ENCODE measurements around the gene SULT2B1. TPM values are rescaled to one million over a fixed set of nuclear protein-coding genes. Genes with fewer than 3 reads are reported as not detected.

The SULT2B1 gene
- total and polyA plus RNA-seq, 2 of the 4 experiments (the other 2 are of a cell fraction) = 0.09 TPM; not detected in 1

- intact Hi-C loops (cut with micrococcal nuclease) (no loop called here), dilution Hi-C loops (cut with HindIII; ENCODE audit: low sequenced_read_pairs, unreplicated experiment) (no loop called here), in situ Hi-C loops (cut with MboI; ENCODE audit: low sequenced_read_pairs) (no loop called here)
- peak overlapping the region; percentile 96 for H2AK9ac ChIP-seq (replicated peaks; ENCODE audit: low read depth, low read length, poor library complexity)
- peak overlapping the region; percentile 72 for H4K91ac ChIP-seq (ENCODE audit: insufficient read depth, low read depth, low read length)
- peak overlapping the region; percentile 85 for H3K4ac ChIP-seq (ENCODE audit: low read depth, low read length)
- H3K18ac ChIP-seq (ENCODE audit: low read depth, low read length) = no peak overlapping the region
- H2AFZ ChIP-seq (replicated peaks; ENCODE audit: low read length, poor library complexity) = peak overlapping the region; percentile 94
- H3K4me3 ChIP-seq (ENCODE audit: insufficient read depth, low read depth, low read length) = peak overlapping the region; percentile 82
- H4K8ac ChIP-seq (ENCODE audit: low read depth in 2 of 2, low read length in 2 of 2) = peak overlapping the region; percentile 52 to 79
- peak overlapping the region; percentile 88 for H3K23ac ChIP-seq (ENCODE audit: low read depth, low read length)
- 0 out of 2 replicates have a peak, but pooled peaks have one; percentile 27 for TF ChIP-seq MXI1 (IDR thresholded peaks at IDR 0.05; ENCODE audit: borderline replicate concordance, low read depth, low read length)
- TF ChIP-seq SMC3 (IDR thresholded peaks at IDR 0.05; ENCODE audit: low read depth, low read length) = no peak
- 0 out of 2 replicates have a peak, but pooled peaks have one; percentile 38 for TF ChIP-seq CHD1 (IDR thresholded peaks at IDR 0.05; ENCODE audit: low read depth, low read length)
- TF ChIP-seq CTCF (conservative IDR thresholded peaks at IDR 0.05; ENCODE audit: low read depth, low read length) = no peak
- TF ChIP-seq MAFK (IDR thresholded peaks at IDR 0.05; ENCODE audit: low read depth, low read length) = no peak
- TF ChIP-seq BHLHE40 (IDR thresholded peaks at IDR 0.05; ENCODE audit: low read depth, low read length) = no peak
- H3K9ac ChIP-seq (ENCODE audit: low read depth, low read length) = peak overlapping the region; percentile 99
- H3K4me2 ChIP-seq (ENCODE audit: low read depth, low read length) = peak overlapping the region; percentile 97
- H2AK5ac ChIP-seq (ENCODE audit: low read depth, low read length) = peak overlapping the region; percentile 90
- peak overlapping the region; percentile 86 for H2BK5ac ChIP-seq (ENCODE audit: low read depth, low read length, poor library complexity, severe bottlenecking)
- ChIA-PET POLR2A (ENCODE audit: unreplicated experiment) (interaction anchor here (0.9 kb wide), 1 partner anchor 12 kb away, joined by 4 read pairs; no protein-coding TSS in a partner anchor), CTCF (no interaction called here)
- H4K5ac ChIP-seq (ENCODE audit: low read depth, low read length) = peak overlapping the region; percentile 17
- DNase-seq = no peak
- H3K9me1 ChIP-seq (ENCODE audit: insufficient read depth, low read length) = peaks cover 4% of the 10 kb centered on the region
- H2BK120ac ChIP-seq (ENCODE audit: low read depth, low read length) = no peak overlapping the region; the same call in 1 of the 2 replicates
- H3K79me1 ChIP-seq (ENCODE audit: low read depth in 1 of 2, low read length in 2 of 2) = peaks cover 16 to 55% of the 10 kb centered on the region in 2 experiments; a peak in 3 of 4 replicates
- H3K14ac ChIP-seq (replicated peaks; ENCODE audit: low read depth, low read length) = peak overlapping the region; percentile 95
- H3K36me3 ChIP-seq (ENCODE audit: control insufficient read depth, insufficient read depth, low read length) = peaks cover 28% of the 10 kb centered on the region
- peaks cover 53% of the 10 kb centered on the region for H4K20me1 ChIP-seq (ENCODE audit: insufficient read depth, low read length)
- peak overlapping the region; percentile 78 for H3K56ac ChIP-seq (ENCODE audit: extremely low read depth, insufficient read depth, low read length)
- TSS peak; percentile 89 for BruUV-seq (replicated peaks)
- H2BK20ac ChIP-seq (ENCODE audit: low read depth, low read length) = no peak overlapping the region
- no peaks in the 10 kb centered on the region for H3K9me3 ChIP-seq (ENCODE audit: control insufficient read depth, insufficient read depth, low read length)
- 0% methylated on average over 7 of the region's 18 CpGs; no CpG with 5 or more reads in 1 of the 2 experiments for WGBS, 2 experiments (ENCODE audit: extremely low coverage in 2 of 2, insufficient read length in 1 of 2)
- peak overlapping the region; percentile 76 for H3K27ac ChIP-seq (ENCODE audit: insufficient read depth, low read length)
- no peaks in the 10 kb centered on the region for H3K27me3 ChIP-seq (ENCODE audit: control insufficient read depth, insufficient read depth, low read length)
- H3K4me1 ChIP-seq (ENCODE audit: control insufficient read depth, insufficient read depth, low read length) = peaks cover 11% of the 10 kb centered on the region
- H2BK15ac ChIP-seq (ENCODE audit: low read depth, low read length) = no peak overlapping the region
- ATAC-seq (ENCODE audit: low read depth) = no peak
Observed at GRCh38 chr19:48618278-48618915, 66.4 kb downstream of the SULT2B1 start.
